ENCODE measurements around the gene PCDH9. TPM values are rescaled to one million over a fixed set of nuclear protein-coding genes. Genes with fewer than 3 reads are reported as not detected.

Gene PCDH9
- total and polyA plus RNA-seq, 10 of the 15 experiments (the other 5 are each of a cell fraction or from before 2014, with no cell fraction given): 0.02 to 2.3 (median 0.05) TPM; not detected in 1

DNA sequence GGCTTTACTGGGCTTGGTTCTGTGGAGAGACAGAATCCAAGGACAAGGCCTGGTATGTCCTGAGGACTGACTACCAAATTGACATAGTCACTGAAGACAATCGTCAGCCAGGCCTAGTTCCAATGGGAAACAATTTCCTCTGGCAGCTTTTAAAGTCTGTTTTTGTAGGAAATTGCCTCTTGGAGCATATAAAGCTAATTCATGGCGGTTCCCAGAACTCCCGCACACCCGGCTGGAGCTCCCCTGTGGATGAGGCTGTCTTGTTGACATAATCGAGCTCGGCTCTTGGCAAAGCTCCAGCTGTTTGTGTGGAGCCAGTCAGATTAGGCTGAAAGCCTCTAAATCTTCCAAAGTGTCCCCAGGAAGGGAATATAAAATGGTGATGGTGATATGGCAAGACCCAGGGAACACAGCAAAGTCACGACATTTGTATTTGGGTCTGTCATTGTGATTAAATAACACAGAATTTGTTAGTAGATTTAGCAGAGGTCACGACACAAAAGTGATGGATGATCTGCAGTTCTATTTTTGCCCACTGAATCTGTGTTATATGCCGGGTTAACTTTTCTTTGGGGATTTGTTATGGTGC, 395.0 kb downstream of the PCDH9 start:
- H3K36me3 ChIP-seq (ENCODE audit: control insufficient read depth in 2 of 2, insufficient read depth in 2 of 2, low read length in 1 of 2): no peaks in the 10 kb centered on the region
- BruUV-seq (replicated peaks): no TSS peak
- in situ Hi-C loops (cut with MboI) (no loop called here), intact Hi-C loops (cut with micrococcal nuclease; ENCODE audit: unreplicated experiment) (no loop called here)
- ChIA-PET CTCF (no interaction called here), SMC1A (ENCODE audit: uncharacterized antibody, unreplicated experiment) (interaction anchor here (0.9 kb wide), 1 partner anchor 223 kb away, joined by 3 read pairs; no protein-coding TSS in a partner anchor), RAD21 (ENCODE audit: unreplicated experiment) (no interaction called here), POLR2A (no interaction called here)
- no peak for DNase-seq (ENCODE audit: low read depth, low spot score)
- no peaks in the 10 kb centered on the region for H3K79me2 ChIP-seq (ENCODE audit: control insufficient read depth, insufficient read depth, low read length)
- H3K4me2 ChIP-seq (ENCODE audit: control insufficient read depth, insufficient read depth): no peak overlapping the region
- H3K9ac ChIP-seq (ENCODE audit: control insufficient read depth, insufficient read depth, low read length): no peak overlapping the region
- no peak for ATAC-seq
- WGBS (ENCODE audit: insufficient coverage, insufficient replicate concordance, low lambda C conversion rate, missing lambda C conversion rate): 13% methylated on average over 9 of the region's 9 CpGs
- no peaks in the 10 kb centered on the region for H4K20me1 ChIP-seq (ENCODE audit: control insufficient read depth, insufficient read depth)
- H3K9me3 ChIP-seq (replicated peaks; ENCODE audit: control insufficient read depth, insufficient read depth, low read length): no peaks in the 10 kb centered on the region
- H2AFZ ChIP-seq (ENCODE audit: control insufficient read depth, low read depth, low read length): no peak overlapping the region
- H3K27me3 ChIP-seq (replicated peaks in 1 of 2; ENCODE audit: control insufficient read depth in 2 of 2, insufficient read depth in 2 of 2, low read length in 1 of 2): no peaks in the 10 kb centered on the region
- TF ChIP-seq KAT2A (conservative IDR thresholded peaks at IDR 0.05; ENCODE audit: control insufficient read depth, low read depth, low read length) (no peak), BACH1 (IDR thresholded peaks at IDR 0.05; ENCODE audit: borderline replicate concordance) (no peak), STAT1 (conservative IDR thresholded peaks at IDR 0.05) (no peak), FOXM1 (IDR thresholded peaks at IDR 0.05; ENCODE audit: low read depth, low read length) (no peak), MYC (IDR thresholded peaks at IDR 0.05; ENCODE audit: insufficient read depth, insufficient read length, insufficient replicate concordance, low read length, severe bottlenecking) (no peak), RAD51 (IDR thresholded peaks at IDR 0.05) (no peak), SP1 (IDR thresholded peaks at IDR 0.05; ENCODE audit: low read depth, low read length) (no peak), CBFB (IDR thresholded peaks at IDR 0.05; ENCODE audit: low read depth) (no peak), MXI1 (IDR thresholded peaks at IDR 0.05; ENCODE audit: low read depth, low read length) (no peak), EP300 (IDR thresholded peaks at IDR 0.05; ENCODE audit: borderline replicate concordance in 1 of 2, control insufficient read depth in 1 of 2, low read depth in 2 of 2, low read length in 2 of 2) (no peak)
- TF ChIP-seq, protein P1, sequence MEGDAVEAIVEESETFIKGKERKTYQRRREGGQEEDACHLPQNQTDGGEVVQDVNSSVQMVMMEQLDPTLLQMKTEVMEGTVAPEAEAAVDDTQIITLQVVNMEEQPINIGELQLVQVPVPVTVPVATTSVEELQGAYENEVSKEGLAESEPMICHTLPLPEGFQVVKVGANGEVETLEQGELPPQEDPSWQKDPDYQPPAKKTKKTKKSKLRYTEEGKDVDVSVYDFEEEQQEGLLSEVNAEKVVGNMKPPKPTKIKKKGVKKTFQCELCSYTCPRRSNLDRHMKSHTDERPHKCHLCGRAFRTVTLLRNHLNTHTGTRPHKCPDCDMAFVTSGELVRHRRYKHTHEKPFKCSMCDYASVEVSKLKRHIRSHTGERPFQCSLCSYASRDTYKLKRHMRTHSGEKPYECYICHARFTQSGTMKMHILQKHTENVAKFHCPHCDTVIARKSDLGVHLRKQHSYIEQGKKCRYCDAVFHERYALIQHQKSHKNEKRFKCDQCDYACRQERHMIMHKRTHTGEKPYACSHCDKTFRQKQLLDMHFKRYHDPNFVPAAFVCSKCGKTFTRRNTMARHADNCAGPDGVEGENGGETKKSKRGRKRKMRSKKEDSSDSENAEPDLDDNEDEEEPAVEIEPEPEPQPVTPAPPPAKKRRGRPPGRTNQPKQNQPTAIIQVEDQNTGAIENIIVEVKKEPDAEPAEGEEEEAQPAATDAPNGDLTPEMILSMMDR (IDR thresholded peaks at IDR 0.05 in 2 of 3, conservative IDR thresholded peaks at IDR 0.05 in 1 of 3; ENCODE audit: control insufficient read depth in 2 of 3, extremely low read depth in 1 of 3, insufficient read depth in 1 of 3, low read depth in 3 of 3, low read length in 3 of 3): no peak
- TF ChIP-seq, protein P2, sequence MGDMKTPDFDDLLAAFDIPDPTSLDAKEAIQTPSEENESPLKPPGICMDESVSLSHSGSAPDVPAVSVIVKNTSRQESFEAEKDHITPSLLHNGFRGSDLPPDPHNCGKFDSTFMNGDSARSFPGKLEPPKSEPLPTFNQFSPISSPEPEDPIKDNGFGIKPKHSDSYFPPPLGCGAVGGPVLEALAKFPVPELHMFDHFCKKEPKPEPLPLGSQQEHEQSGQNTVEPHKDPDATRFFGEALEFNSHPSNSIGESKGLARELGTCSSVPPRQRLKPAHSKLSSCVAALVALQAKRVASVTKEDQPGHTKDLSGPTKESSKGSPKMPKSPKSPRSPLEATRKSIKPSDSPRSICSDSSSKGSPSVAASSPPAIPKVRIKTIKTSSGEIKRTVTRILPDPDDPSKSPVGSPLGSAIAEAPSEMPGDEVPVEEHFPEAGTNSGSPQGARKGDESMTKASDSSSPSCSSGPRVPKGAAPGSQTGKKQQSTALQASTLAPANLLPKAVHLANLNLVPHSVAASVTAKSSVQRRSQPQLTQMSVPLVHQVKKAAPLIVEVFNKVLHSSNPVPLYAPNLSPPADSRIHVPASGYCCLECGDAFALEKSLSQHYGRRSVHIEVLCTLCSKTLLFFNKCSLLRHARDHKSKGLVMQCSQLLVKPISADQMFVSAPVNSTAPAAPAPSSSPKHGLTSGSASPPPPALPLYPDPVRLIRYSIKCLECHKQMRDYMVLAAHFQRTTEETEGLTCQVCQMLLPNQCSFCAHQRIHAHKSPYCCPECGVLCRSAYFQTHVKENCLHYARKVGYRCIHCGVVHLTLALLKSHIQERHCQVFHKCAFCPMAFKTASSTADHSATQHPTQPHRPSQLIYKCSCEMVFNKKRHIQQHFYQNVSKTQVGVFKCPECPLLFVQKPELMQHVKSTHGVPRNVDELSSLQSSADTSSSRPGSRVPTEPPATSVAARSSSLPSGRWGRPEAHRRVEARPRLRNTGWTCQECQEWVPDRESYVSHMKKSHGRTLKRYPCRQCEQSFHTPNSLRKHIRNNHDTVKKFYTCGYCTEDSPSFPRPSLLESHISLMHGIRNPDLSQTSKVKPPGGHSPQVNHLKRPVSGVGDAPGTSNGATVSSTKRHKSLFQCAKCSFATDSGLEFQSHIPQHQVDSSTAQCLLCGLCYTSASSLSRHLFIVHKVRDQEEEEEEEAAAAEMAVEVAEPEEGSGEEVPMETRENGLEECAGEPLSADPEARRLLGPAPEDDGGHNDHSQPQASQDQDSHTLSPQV (IDR thresholded peaks at IDR 0.05): no peak
- TF ChIP-seq, protein P3, sequence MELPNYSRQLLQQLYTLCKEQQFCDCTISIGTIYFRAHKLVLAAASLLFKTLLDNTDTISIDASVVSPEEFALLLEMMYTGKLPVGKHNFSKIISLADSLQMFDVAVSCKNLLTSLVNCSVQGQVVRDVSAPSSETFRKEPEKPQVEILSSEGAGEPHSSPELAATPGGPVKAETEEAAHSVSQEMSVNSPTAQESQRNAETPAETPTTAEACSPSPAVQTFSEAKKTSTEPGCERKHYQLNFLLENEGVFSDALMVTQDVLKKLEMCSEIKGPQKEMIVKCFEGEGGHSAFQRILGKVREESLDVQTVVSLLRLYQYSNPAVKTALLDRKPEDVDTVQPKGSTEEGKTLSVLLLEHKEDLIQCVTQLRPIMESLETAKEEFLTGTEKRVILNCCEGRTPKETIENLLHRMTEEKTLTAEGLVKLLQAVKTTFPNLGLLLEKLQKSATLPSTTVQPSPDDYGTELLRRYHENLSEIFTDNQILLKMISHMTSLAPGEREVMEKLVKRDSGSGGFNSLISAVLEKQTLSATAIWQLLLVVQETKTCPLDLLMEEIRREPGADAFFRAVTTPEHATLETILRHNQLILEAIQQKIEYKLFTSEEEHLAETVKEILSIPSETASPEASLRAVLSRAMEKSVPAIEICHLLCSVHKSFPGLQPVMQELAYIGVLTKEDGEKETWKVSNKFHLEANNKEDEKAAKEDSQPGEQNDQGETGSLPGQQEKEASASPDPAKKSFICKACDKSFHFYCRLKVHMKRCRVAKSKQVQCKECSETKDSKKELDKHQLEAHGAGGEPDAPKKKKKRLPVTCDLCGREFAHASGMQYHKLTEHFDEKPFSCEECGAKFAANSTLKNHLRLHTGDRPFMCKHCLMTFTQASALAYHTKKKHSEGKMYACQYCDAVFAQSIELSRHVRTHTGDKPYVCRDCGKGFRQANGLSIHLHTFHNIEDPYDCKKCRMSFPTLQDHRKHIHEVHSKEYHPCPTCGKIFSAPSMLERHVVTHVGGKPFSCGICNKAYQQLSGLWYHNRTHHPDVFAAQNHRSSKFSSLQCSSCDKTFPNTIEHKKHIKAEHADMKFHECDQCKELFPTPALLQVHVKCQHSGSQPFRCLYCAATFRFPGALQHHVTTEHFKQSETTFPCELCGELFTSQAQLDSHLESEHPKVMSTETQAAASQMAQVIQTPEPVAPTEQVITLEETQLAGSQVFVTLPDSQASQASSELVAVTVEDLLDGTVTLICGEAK (IDR thresholded peaks at IDR 0.05; ENCODE audit: borderline replicate concordance): no peak
- H3K4me3 ChIP-seq: no peak overlapping the region
- H3K27ac ChIP-seq (ENCODE audit: control insufficient read depth, insufficient read depth): no peak overlapping the region
- no peaks in the 10 kb centered on the region for H3K4me1 ChIP-seq (ENCODE audit: control insufficient read depth, insufficient read depth, low read length)
- no peak for FAIRE-seq
